Trophoblast cell (in vitro differentiated cells and primary cell): ENCODE results near the gene MRI1.

Experiments used
- DNase-seq, 2 donors: peaks; one replicate each; pipeline ENCODE4 v3.0.0-alpha.2; 2016
- H2AFZ ChIP-seq: 2 replicates; pipeline ENCODE4 v1.6.1; 2013; ENCODE audit warnings: low read length, moderate library complexity, mild to moderate bottlenecking; ENCODE audit not compliant: insufficient read depth, poor library complexity
- H2AK5ac ChIP-seq: 2 replicates; pipeline ENCODE4 v1.6.1; 2013; ENCODE audit warnings: mild to moderate bottlenecking, low read length
- H2BK120ac ChIP-seq: 2 replicates; pipeline ENCODE4 v1.6.1; 2013; ENCODE audit warnings: low read length, mild to moderate bottlenecking, moderate library complexity; ENCODE audit not compliant: insufficient read depth, poor library complexity
- H2BK12ac ChIP-seq: 2 replicates; pipeline ENCODE4 v1.6.1; 2013; ENCODE audit warnings: mild to moderate bottlenecking, low read length, moderate library complexity
- H2BK5ac ChIP-seq: 2 replicates; pipeline ENCODE4 v1.6.1; 2013; ENCODE audit warnings: low read length, low read depth, moderate library complexity, mild to moderate bottlenecking; ENCODE audit not compliant: poor library complexity
- H3K14ac ChIP-seq: 2 replicates; pipeline ENCODE4 v1.6.1; 2013; ENCODE audit warnings: mild to moderate bottlenecking, low read length
- H3K18ac ChIP-seq: 2 replicates; pipeline ENCODE4 v1.6.1; 2013; ENCODE audit warnings: mild to moderate bottlenecking, low read length
- H3K23ac ChIP-seq: 2 replicates; pipeline ENCODE4 v1.6.1; 2013; ENCODE audit warnings: low read length
- H3K27ac ChIP-seq: 2 replicates; pipeline ENCODE4 v1.5.1; 2013; ENCODE audit warnings: low read depth, mild to moderate bottlenecking, inconsistent platforms, low read length, moderate library complexity
- H3K27me3 ChIP-seq: 2 replicates; pipeline ENCODE4 v1.6.1; 2013; ENCODE audit warnings: inconsistent platforms, mild to moderate bottlenecking, low read length, moderate library complexity; ENCODE audit not compliant: insufficient read depth
- H3K36me3 ChIP-seq, 2 experiments: 1 replicate in 1 of 2; 2 replicates in 1 of 2; pipeline ENCODE4 v1.6.1; 2013; ENCODE audit warnings: low read length in 2 of 2, mild to moderate bottlenecking in 2 of 2, moderate library complexity in 1 of 2; ENCODE audit not compliant: insufficient read depth in 2 of 2, control insufficient read depth in 1 of 2
- H3K4ac ChIP-seq: 2 replicates; pipeline ENCODE4 v1.6.1; 2013; ENCODE audit warnings: low read depth, mild to moderate bottlenecking, low read length, moderate library complexity
- H3K4me1 ChIP-seq, 2 experiments: 1 replicate in 1 of 2; 2 replicates in 1 of 2; pipeline ENCODE4 v1.6.1; 2013; ENCODE audit warnings: low read length in 2 of 2, mild to moderate bottlenecking in 2 of 2, moderate library complexity in 1 of 2; ENCODE audit not compliant: insufficient read depth in 2 of 2, control insufficient read depth in 1 of 2
- H3K4me2 ChIP-seq: 2 replicates; pipeline ENCODE4 v1.6.1; 2013; ENCODE audit warnings: inconsistent platforms, mild to moderate bottlenecking, low read length, moderate library complexity
- H3K4me3 ChIP-seq: 2 replicates; pipeline ENCODE4 v1.5.1; 2013; ENCODE audit warnings: mild to moderate bottlenecking, low read depth, low read length, inconsistent platforms
- H3K79me1 ChIP-seq: one replicate; pipeline ENCODE4 v1.6.1; 2013; ENCODE audit warnings: low read length
- H3K79me2 ChIP-seq: 2 replicates; pipeline ENCODE4 v1.6.1; 2013; ENCODE audit warnings: low read length, mild to moderate bottlenecking; ENCODE audit not compliant: control insufficient read depth, insufficient read depth, poor library complexity
- H3K9ac ChIP-seq: 2 replicates; pipeline ENCODE4 v1.6.1; 2013; ENCODE audit warnings: mild to moderate bottlenecking, low read length
- H3K9me3 ChIP-seq: 2 replicates; pipeline ENCODE4 v1.6.1; 2013; ENCODE audit warnings: low read depth, mild to moderate bottlenecking, control low read depth, inconsistent platforms, low read length; ENCODE audit not compliant: insufficient read depth
- H4K12ac ChIP-seq: 2 replicates; pipeline ENCODE4 v1.6.1; 2013; ENCODE audit warnings: low read depth, mild to moderate bottlenecking, low read length, moderate library complexity
- H4K8ac ChIP-seq: 2 replicates; pipeline ENCODE4 v1.6.1; 2013; ENCODE audit warnings: low read depth, mild to moderate bottlenecking, low read length, moderate library complexity
- H4K91ac ChIP-seq: one replicate; pipeline ENCODE4 v1.6.1; 2013; ENCODE audit warnings: low read depth, mild to moderate bottlenecking, low read length, moderate library complexity
- WGBS: extraction: QIAGEN DNeasy Blood & Tissue Kit; methylation state at CpG from one replicate; pipeline ENCODE4 v1.1.7; 2013; ENCODE audit warnings: missing lambda C conversion rate; ENCODE audit not compliant: insufficient read length, insufficient coverage; ENCODE audit errors: extremely low coverage; 5-methylcytosine and 5-hydroxymethylcytosine counted together

The MRI1 gene

DNA sequence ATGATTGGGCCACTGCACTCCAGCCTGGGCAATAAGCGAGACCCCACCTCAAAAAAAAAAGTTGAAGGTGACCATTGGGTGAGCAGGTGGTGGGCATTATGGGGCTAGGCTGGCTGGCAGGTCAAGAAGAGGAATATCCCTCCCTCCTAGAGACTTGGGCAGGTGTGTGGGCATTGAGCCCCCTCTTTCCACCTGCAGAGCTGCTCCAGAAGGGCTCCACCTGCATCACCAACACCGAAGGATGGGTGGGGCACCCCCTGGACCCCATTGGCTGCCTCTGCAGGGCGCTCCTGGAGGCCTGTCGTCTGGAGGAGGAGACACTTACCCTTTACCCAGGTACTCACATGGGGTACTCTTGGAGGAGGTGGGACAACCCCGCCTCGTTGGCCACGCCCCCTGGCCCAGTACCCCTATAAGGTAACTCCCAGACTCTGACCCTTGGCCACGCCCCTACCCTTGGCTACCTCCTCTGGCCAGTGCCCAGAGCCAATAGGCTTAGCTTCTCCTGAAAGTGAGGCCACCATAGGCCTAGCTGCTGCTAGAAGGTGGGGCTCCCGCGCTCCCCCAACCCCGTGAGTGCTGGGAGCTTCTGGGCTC lies 52.8 kb downstream of the MRI1 start:
- peaks cover 21 to 22% of the 10 kb centered on the region in 2 experiments for H3K36me3 ChIP-seq
- WGBS: no CpG with 5 or more reads among the region's 11 CpGs
- peak in 1 of 2 donors; percentile 34 for DNase-seq

GRCh38 chr19:13817615-13818371 lies 53.5 kb downstream of the MRI1 start:
- WGBS: no CpG with 5 or more reads among the region's 35 CpGs
- Histone ChIP-seq H3K14ac (peak overlapping the region; percentile 22), H3K27me3 (no peaks in the 10 kb centered on the region), H2AFZ (peak overlapping the region; percentile 64), H3K4me1 (peaks cover 8 to 9% of the 10 kb centered on the region in 2 experiments), H2AK5ac (peak overlapping the region; percentile 16), H3K4ac (no peak overlapping the region), H3K79me1 (peaks cover 3% of the 10 kb centered on the region), H2BK5ac (no peak overlapping the region), H2BK120ac (no peak overlapping the region), H2BK12ac (no peak overlapping the region), H4K91ac (peak overlapping the region; percentile 17), H3K9ac (no peak overlapping the region), H3K4me2 (peak overlapping the region; percentile 85), H4K12ac (peak overlapping the region; percentile 61), H3K27ac (no peak overlapping the region), H3K36me3 (peaks cover 19% of the 10 kb centered on the region in 2 experiments), H3K18ac (peak overlapping the region; percentile 58), H3K4me3 (peak overlapping the region; percentile 41), H3K23ac (no peak overlapping the region), H3K79me2 (no peaks in the 10 kb centered on the region), H3K9me3 (peaks cover 5% of the 10 kb centered on the region), H4K8ac (peak overlapping the region; percentile 49)
- DNase-seq: peak; percentile 86

More for the DNA sequence above, 52.8 kb downstream of the MRI1 start:
- Histone ChIP-seq H3K27me3 (no peaks in the 10 kb centered on the region), H3K79me1 (peaks cover 3% of the 10 kb centered on the region), H3K4me1 (peaks cover 8 to 9% of the 10 kb centered on the region in 2 experiments), H2BK120ac (no peak overlapping the region), H2BK12ac (no peak overlapping the region), H3K4me2 (peak overlapping the region; percentile 85), H4K91ac (peak overlapping the region; percentile 17), H3K4me3 (peak overlapping the region; percentile 41), H2AFZ (peak overlapping the region; percentile 64), H3K18ac (no peak overlapping the region), H3K27ac (no peak overlapping the region), H4K12ac (peak overlapping the region; percentile 61), H2AK5ac (peak overlapping the region; percentile 16), H3K79me2 (no peaks in the 10 kb centered on the region), H2BK5ac (no peak overlapping the region), H3K9me3 (peaks cover 7% of the 10 kb centered on the region), H3K23ac (no peak overlapping the region), H3K9ac (no peak overlapping the region), H3K4ac (no peak overlapping the region), H3K14ac (peak overlapping the region; percentile 22), H4K8ac (peak overlapping the region; percentile 49)

DNA sequence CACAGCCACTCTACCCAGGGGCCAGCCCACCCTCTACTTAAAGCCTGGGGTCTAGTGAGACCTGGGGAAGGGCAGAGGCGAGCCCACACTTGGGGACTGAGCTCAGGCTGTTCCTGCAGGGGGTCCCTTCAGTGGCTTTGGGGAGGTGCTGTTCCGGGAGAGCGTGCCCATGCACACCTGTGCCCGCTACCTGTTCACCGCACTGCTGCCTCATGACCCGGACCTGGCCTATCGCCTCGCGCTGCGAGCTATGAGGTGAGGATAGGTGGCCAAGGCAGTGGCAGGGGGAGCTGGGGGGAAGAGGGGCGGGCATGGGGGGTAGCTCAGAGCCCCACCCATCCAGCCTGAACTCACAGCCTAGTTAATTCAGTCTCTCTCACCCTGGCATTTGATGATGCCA lies 54.9 kb downstream of the MRI1 start:
- H3K27ac ChIP-seq: no peak overlapping the region
- H3K79me1 ChIP-seq: peaks cover 3% of the 10 kb centered on the region
- H3K79me2 ChIP-seq: no peaks in the 10 kb centered on the region

DNA sequence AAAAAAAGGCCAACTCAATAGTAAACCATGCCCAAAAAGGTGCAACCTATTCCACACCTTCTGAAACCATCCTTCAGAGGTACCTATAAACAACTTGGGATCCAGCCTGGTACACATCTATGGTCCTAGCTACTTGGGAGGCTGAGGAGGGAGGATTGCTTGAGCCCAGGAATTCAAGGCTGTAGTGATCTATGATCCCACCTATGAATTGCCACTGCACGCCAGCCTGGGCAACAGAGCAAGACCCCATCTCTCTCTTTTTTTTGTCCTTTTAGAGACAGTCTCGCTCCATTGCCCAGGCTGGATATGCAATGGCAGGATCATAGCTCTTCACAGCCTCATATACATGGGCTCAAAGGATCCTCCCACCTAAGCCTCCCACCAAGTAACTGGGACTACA lies 57.0 kb downstream of the MRI1 start:
- no peak overlapping the region for H4K12ac ChIP-seq
- DNase-seq: peak in 1 of 2 donors; percentile 19
- no peak overlapping the region for H2AK5ac ChIP-seq
- no peak overlapping the region for H3K18ac ChIP-seq
- H3K14ac ChIP-seq: no peak overlapping the region
- H3K9ac ChIP-seq: no peak overlapping the region
- H2AFZ ChIP-seq: no peak overlapping the region
- no peak overlapping the region for H4K8ac ChIP-seq
- peaks cover 5% of the 10 kb centered on the region for H3K9me3 ChIP-seq
- H4K91ac ChIP-seq: no peak overlapping the region
- peaks cover 8 to 9% of the 10 kb centered on the region in 2 experiments for H3K4me1 ChIP-seq
- H2BK120ac ChIP-seq: no peak overlapping the region
- no peak overlapping the region for H3K4me3 ChIP-seq
- no peak overlapping the region for H2BK12ac ChIP-seq
- H3K4ac ChIP-seq: no peak overlapping the region
- H3K79me2 ChIP-seq: no peaks in the 10 kb centered on the region
- no peak overlapping the region for H3K4me2 ChIP-seq
- H2BK5ac ChIP-seq: no peak overlapping the region
- H3K23ac ChIP-seq: no peak overlapping the region
- H3K79me1 ChIP-seq: peaks cover 3% of the 10 kb centered on the region
- H3K36me3 ChIP-seq: peaks cover 20 to 23% of the 10 kb centered on the region in 2 experiments
- WGBS: no CpG with 5 or more reads among the region's 2 CpGs
- H3K27ac ChIP-seq: no peak overlapping the region
- H3K27me3 ChIP-seq: no peaks in the 10 kb centered on the region

More for the DNA sequence above, 54.9 kb downstream of the MRI1 start:
- H3K4me1 ChIP-seq: peaks cover 8 to 9% of the 10 kb centered on the region in 2 experiments
- no peak overlapping the region for H3K4me3 ChIP-seq
- no peak overlapping the region for H2BK12ac ChIP-seq
- H4K8ac ChIP-seq: no peak overlapping the region
- peaks cover 15 to 20% of the 10 kb centered on the region in 2 experiments for H3K36me3 ChIP-seq
- H3K23ac ChIP-seq: no peak overlapping the region
- H4K91ac ChIP-seq: no peak overlapping the region
- no peak overlapping the region for H3K4me2 ChIP-seq
- H3K9me3 ChIP-seq: peaks cover 3% of the 10 kb centered on the region
- no peak overlapping the region for H3K18ac ChIP-seq
- no peaks in the 10 kb centered on the region for H3K27me3 ChIP-seq
- H3K14ac ChIP-seq: no peak overlapping the region
- H2AK5ac ChIP-seq: no peak overlapping the region
- H2BK120ac ChIP-seq: no peak overlapping the region
- H3K9ac ChIP-seq: no peak overlapping the region
- no peak overlapping the region for H4K12ac ChIP-seq
- no peak overlapping the region for H2BK5ac ChIP-seq
- H3K4ac ChIP-seq: no peak overlapping the region
- H2AFZ ChIP-seq: no peak overlapping the region
- no CpG with 5 or more reads among the region's 11 CpGs for WGBS
- peak in 1 of 2 donors; percentile 7 for DNase-seq
